ENCODE results near the gene RPS6KA2.
"Not testable (repeated sequence)": the region's sequence is repeated elsewhere in the genome, so short reads cannot be mapped to it uniquely, and the experiment has no call there.

RPS6KA2 gene

GRCh38 chr6:166387642-166388289 lies 239.3 kb downstream of the RPS6KA2 start:
- H3K4me3 ChIP-seq (replicated peaks in 1 of 2; ENCODE audit: low read depth in 2 of 2, low read length in 2 of 2) = no peak overlapping the region
- no peak for TF ChIP-seq CTCF (IDR thresholded peaks at IDR 0.05; ENCODE audit: low read depth, low read length)
- no peak for DNase-seq (ENCODE audit: low read depth in 2 of 2)

GRCh38 chr6:166387098-166387497 lies 240.0 kb downstream of the RPS6KA2 start:
- H3K4me3 ChIP-seq (replicated peaks in 1 of 2; ENCODE audit: low read depth in 2 of 2, low read length in 2 of 2); DNase-seq (ENCODE audit: low read depth in 2 of 2): not testable (repeated sequence)

- no peak for DNase-seq (ENCODE audit: low read depth in 2 of 2)
- no peak for TF ChIP-seq CTCF (IDR thresholded peaks at IDR 0.05; ENCODE audit: low read depth, low read length)
- no peak overlapping the region for H3K4me3 ChIP-seq (replicated peaks in 1 of 2; ENCODE audit: low read depth in 2 of 2, low read length in 2 of 2)
Observed at GRCh38 chr6:166386111-166386510, 240.9 kb downstream of the RPS6KA2 start.

GRCh38 chr6:166383802-166384363 lies 243.2 kb downstream of the RPS6KA2 start:
- peak; percentile 16 for TF ChIP-seq CTCF (IDR thresholded peaks at IDR 0.05; ENCODE audit: low read depth, low read length)
- not testable (repeated sequence) for DNase-seq (ENCODE audit: low read depth in 2 of 2)
- H3K4me3 ChIP-seq (replicated peaks in 1 of 2; ENCODE audit: low read depth in 2 of 2, low read length in 2 of 2) = peak overlapping the region; percentile 60 to 87

GRCh38 chr6:166382933-166383801 lies 243.9 kb downstream of the RPS6KA2 start, which contains the start of gene MPC1:
Gene MPC1, minus strand, starts transcription at chr6:166382940. Its CDS starts 64 bp downstream, at chr6:166382876.
- H3K4me3 ChIP-seq (replicated peaks in 1 of 2; ENCODE audit: low read depth in 2 of 2, low read length in 2 of 2) = peak within 1 kb of the TSS; percentile 87 to 96
- no peak for TF ChIP-seq CTCF (IDR thresholded peaks at IDR 0.05; ENCODE audit: low read depth, low read length)
- DNase-seq (ENCODE audit: low read depth in 2 of 2) = peak; percentile 93 to 98

- peak overlapping the region; percentile 87 to 96 for H3K4me3 ChIP-seq (replicated peaks in 1 of 2; ENCODE audit: low read depth in 2 of 2, low read length in 2 of 2)
- no peak for DNase-seq (ENCODE audit: low read depth in 2 of 2)
- TF ChIP-seq CTCF (IDR thresholded peaks at IDR 0.05; ENCODE audit: low read depth, low read length) = no peak
Observed at GRCh38 chr6:166382500-166382932, 244.5 kb downstream of the RPS6KA2 start.
